AG04449 (cell line): ENCODE data around the gene UBE2G1.

Experiments
- CTCF ChIA-PET: fragments of 350-600 bp; formaldehyde crosslinking; extraction: SDS; loops from one replicate; lab custom pipeline; 2021; ENCODE audit warnings: antibody characterized with exemption; lab: Yijun Ruan, JAX
- POLR2A ChIA-PET: fragments of 400-600, 350-600 bp; formaldehyde crosslinking; extraction: SDS; loops from one replicate; lab custom pipeline; 2020; ENCODE audit warnings: antibody characterized with exemption, inconsistent platforms; lab: Yijun Ruan, JAX
- DNase-seq: peaks from one replicate; pipeline ENCODE4 v3.0.0-alpha.2; 2010; ENCODE audit warnings: low read depth, low spot score
- H3K4me3 ChIP-seq: 2 replicates; pipeline ENCODE4 v1.5.1; 2011; ENCODE audit warnings: low read depth, mild to moderate bottlenecking, control low read depth, low read length
- TF ChIP-seq, protein P1 (sequence below): IDR thresholded peaks from one replicate; pipeline ENCODE4 v1.5.1; 2011; ENCODE audit warnings: mild to moderate bottlenecking, moderate library complexity, low read length, control low read depth, inconsistent platforms; ENCODE audit not compliant: insufficient read depth; ENCODE audit errors: missing control alignments

UBE2G1 gene

GRCh38 chr17:4310354-4311060 is 56.0 kb downstream of the UBE2G1 start:
- TF ChIP-seq, protein P1, sequence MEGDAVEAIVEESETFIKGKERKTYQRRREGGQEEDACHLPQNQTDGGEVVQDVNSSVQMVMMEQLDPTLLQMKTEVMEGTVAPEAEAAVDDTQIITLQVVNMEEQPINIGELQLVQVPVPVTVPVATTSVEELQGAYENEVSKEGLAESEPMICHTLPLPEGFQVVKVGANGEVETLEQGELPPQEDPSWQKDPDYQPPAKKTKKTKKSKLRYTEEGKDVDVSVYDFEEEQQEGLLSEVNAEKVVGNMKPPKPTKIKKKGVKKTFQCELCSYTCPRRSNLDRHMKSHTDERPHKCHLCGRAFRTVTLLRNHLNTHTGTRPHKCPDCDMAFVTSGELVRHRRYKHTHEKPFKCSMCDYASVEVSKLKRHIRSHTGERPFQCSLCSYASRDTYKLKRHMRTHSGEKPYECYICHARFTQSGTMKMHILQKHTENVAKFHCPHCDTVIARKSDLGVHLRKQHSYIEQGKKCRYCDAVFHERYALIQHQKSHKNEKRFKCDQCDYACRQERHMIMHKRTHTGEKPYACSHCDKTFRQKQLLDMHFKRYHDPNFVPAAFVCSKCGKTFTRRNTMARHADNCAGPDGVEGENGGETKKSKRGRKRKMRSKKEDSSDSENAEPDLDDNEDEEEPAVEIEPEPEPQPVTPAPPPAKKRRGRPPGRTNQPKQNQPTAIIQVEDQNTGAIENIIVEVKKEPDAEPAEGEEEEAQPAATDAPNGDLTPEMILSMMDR: no peak
- H3K4me3 ChIP-seq: no peak overlapping the region
- ChIA-PET CTCF (interaction anchor here (1.1 to 1.4 kb wide), 3 partner anchors 61 to 110 kb away, joined by 3 to 4 read pairs (median 4); no protein-coding TSS in a partner anchor), POLR2A (no interaction called here)
- no peak for DNase-seq

DNA sequence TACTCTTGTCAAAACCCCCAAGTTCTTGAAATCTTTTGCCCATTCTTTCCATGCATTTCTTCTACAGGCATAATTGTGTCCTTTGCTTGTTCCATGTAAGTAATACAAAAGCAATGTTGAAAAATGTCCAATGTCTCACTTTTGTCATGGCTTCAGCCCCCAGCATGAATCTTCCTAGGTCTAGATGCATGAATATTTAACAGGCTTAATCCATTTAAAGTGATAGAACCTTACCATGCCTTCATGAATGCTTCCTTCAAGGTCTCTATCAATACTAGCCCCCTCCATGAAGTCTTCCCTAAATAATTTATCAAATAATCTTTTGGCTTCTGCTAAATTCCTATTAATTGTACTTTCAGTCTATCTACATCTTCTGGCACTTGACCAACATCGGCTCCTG is 56.6 kb downstream of the UBE2G1 start:
- ChIA-PET POLR2A (no interaction called here), CTCF (interaction anchor here (1.3 kb wide), 1 partner anchor 12 kb away, joined by 3 read pairs; no protein-coding TSS in a partner anchor)
- no peak for DNase-seq
- H3K4me3 ChIP-seq: no peak overlapping the region
- TF ChIP-seq, protein P1: no peak

DNA sequence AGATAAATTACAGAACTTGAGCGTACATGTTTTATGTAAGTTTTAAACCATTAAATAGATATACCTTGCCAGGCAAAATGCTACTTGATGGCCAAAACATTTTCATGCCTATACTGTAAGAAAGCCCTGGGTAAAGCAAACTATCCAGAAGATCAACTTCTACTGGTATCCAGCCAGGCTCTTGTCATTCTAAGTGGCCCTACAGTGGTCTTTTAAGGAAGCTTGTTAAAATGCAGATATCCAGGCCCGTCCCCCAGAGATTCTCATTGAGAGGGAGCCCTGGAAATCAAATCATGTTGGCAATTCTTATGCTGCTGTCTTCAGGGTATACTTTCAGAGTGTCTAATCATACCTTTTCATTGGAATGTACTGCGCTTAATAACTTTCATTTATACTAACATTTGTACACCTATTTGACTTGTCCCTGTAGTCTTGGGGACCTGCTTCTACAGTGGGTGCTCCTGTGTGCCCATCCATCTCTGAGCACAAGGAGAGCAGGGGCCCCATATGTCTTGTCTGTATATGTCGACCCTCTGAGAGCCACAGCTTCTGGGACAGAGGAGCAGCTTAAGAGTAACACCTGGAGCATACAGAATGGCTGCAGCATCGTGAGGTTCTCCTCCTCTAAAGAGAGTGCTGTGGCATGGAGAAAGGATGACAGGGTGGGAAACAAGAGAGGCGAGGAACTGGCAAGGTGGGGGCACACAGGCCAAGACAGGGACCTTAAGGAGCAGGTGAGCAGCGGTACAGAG is 59.1 kb downstream of the UBE2G1 start:
- POLR2A ChIA-PET: no interaction called here
- CTCF ChIA-PET: interaction anchor here (1.0 to 3.8 kb wide), 6 partner anchors 9 to 124 kb away, joined by 3 to 22 read pairs (median 4); no protein-coding TSS in a partner anchor
- no peak overlapping the region for H3K4me3 ChIP-seq
- no peak for DNase-seq
- TF ChIP-seq, protein P1: no peak

- DNase-seq: no peak
- TF ChIP-seq, protein P1: no peak
- CTCF ChIA-PET: interaction anchor here (0.9 to 4.6 kb wide), 9 partner anchors 9 to 90 kb away, joined by 3 to 35 read pairs (median 9); no protein-coding TSS in a partner anchor
- POLR2A ChIA-PET: no interaction called here
- no peak overlapping the region for H3K4me3 ChIP-seq
Observed at GRCh38 chr17:4305224-4305623, 61.3 kb downstream of the UBE2G1 start.

- TF ChIP-seq, protein P1: peak; percentile 60
- ChIA-PET CTCF (interaction anchor here (0.9 to 4.6 kb wide), 17 partner anchors 10 to 104 kb away, joined by 3 to 35 read pairs (median 4); no protein-coding TSS in a partner anchor), POLR2A (no interaction called here)
- no peak overlapping the region for H3K4me3 ChIP-seq
- no peak for DNase-seq
Observed at GRCh38 chr17:4304417-4305027, 62.0 kb downstream of the UBE2G1 start.
